Central memory CD8-positive, alpha-beta T cell (primary cell): Measurements from ENCODE around the gene ITPR1.

ENCODE experiments used
- ATAC-seq: fragments of 150-1000 bp; cut with Tn5 transposase; replicated peaks from 2 replicates; pipeline ENCODE4 v1.10.0; 2022; ENCODE audit warnings: mild to moderate bottlenecking, moderate FRiP score, moderate number of reproducible peaks; ENCODE audit not compliant: poor library complexity, severe bottlenecking; ENCODE audit errors: extremely low read depth
- DNase-seq, 2 donors: peaks; one replicate each; pipeline ENCODE4 v3.0.0; 2021; ENCODE audit warnings: low spot score in 2 of 2
- H3K27ac Mint-ChIP-seq: one replicate; pipeline ENCODE4 v1.8.0; 2022; ENCODE audit warnings: low read depth, mild to moderate bottlenecking, moderate library complexity, mixed read lengths
- H3K27me3 Mint-ChIP-seq: one replicate; pipeline ENCODE4 v1.8.0; 2022; ENCODE audit warnings: mixed read lengths
- H3K36me3 Mint-ChIP-seq: one replicate; pipeline ENCODE4 v1.8.0; 2022; ENCODE audit warnings: mild to moderate bottlenecking, moderate library complexity, mixed read lengths; ENCODE audit not compliant: insufficient read depth
- H3K4me1 Mint-ChIP-seq: one replicate; pipeline ENCODE4 v1.8.0; 2022; ENCODE audit warnings: mixed read lengths
- H3K4me3 Mint-ChIP-seq: one replicate; pipeline ENCODE4 v1.8.0; 2022; ENCODE audit warnings: mild to moderate bottlenecking, moderate library complexity, mixed read lengths
- H3K9me3 Mint-ChIP-seq: one replicate; pipeline ENCODE4 v1.8.0; 2022; ENCODE audit warnings: mixed read lengths

Gene ITPR1

GRCh38 chr3:4515916-4516579 is 22.9 kb downstream of the ITPR1 start:
- ATAC-seq (no peak), DNase-seq (no peak)
- Mint-ChIP-seq H3K27ac (peak overlapping the region; percentile 38), H3K4me1 (peaks cover 25% of the 10 kb centered on the region), H3K36me3 (peaks cover 2% of the 10 kb centered on the region), H3K27me3 (no peaks in the 10 kb centered on the region), H3K4me3 (no peak overlapping the region), H3K9me3 (no peaks in the 10 kb centered on the region)

- no peak for ATAC-seq
- Mint-ChIP-seq H3K4me1 (peaks cover 25% of the 10 kb centered on the region), H3K4me3 (no peak overlapping the region), H3K9me3 (no peaks in the 10 kb centered on the region), H3K27me3 (no peaks in the 10 kb centered on the region), H3K27ac (peak overlapping the region; percentile 92), H3K36me3 (peaks cover 3% of the 10 kb centered on the region)
- no peak for DNase-seq
These were observed 23.9 kb downstream of the ITPR1 start for GRCh38 chr3:4517093-4517492.

GRCh38 chr3:4517643-4518311 is 24.6 kb downstream of the ITPR1 start:
- peaks cover 25% of the 10 kb centered on the region for H3K4me1 Mint-ChIP-seq
- ATAC-seq (no peak), DNase-seq (no peak)
- H3K36me3 Mint-ChIP-seq, result peaks cover 3% of the 10 kb centered on the region
- H3K9me3 Mint-ChIP-seq, result no peaks in the 10 kb centered on the region
- H3K27me3 Mint-ChIP-seq, result no peaks in the 10 kb centered on the region
- peak overlapping the region; percentile 92 for H3K27ac Mint-ChIP-seq
- H3K4me3 Mint-ChIP-seq, result no peak overlapping the region

GRCh38 chr3:4520033-4520816 is 27.1 kb downstream of the ITPR1 start:
- DNase-seq (no peak), ATAC-seq (no peak)
- H3K36me3 Mint-ChIP-seq, result peaks cover 7% of the 10 kb centered on the region
- no peaks in the 10 kb centered on the region for H3K27me3 Mint-ChIP-seq
- H3K4me3 Mint-ChIP-seq, result no peak overlapping the region
- H3K9me3 Mint-ChIP-seq, result no peaks in the 10 kb centered on the region
- H3K27ac Mint-ChIP-seq, result peak overlapping the region; percentile 92
- peaks cover 36% of the 10 kb centered on the region for H3K4me1 Mint-ChIP-seq

GRCh38 chr3:4522947-4523346 is 29.8 kb downstream of the ITPR1 start:
- no peak overlapping the region for H3K27ac Mint-ChIP-seq
- H3K27me3 Mint-ChIP-seq, result no peaks in the 10 kb centered on the region
- DNase-seq (no peak), ATAC-seq (no peak)
- H3K4me1 Mint-ChIP-seq, result peaks cover 37% of the 10 kb centered on the region
- no peak overlapping the region for H3K4me3 Mint-ChIP-seq
- no peaks in the 10 kb centered on the region for H3K9me3 Mint-ChIP-seq
- peaks cover 6% of the 10 kb centered on the region for H3K36me3 Mint-ChIP-seq

- Mint-ChIP-seq H3K27ac (no peak overlapping the region), H3K4me3 (no peak overlapping the region), H3K36me3 (peaks cover 8% of the 10 kb centered on the region), H3K27me3 (no peaks in the 10 kb centered on the region), H3K9me3 (no peaks in the 10 kb centered on the region), H3K4me1 (peaks cover 27% of the 10 kb centered on the region)
- DNase-seq, result no peak
- no peak for ATAC-seq
These were observed 30.9 kb downstream of the ITPR1 start for GRCh38 chr3:4523710-4524698.

GRCh38 chr3:4525560-4526223 is 32.5 kb downstream of the ITPR1 start:
- H3K4me1 Mint-ChIP-seq, result peaks cover 24% of the 10 kb centered on the region
- DNase-seq, result no peak
- H3K36me3 Mint-ChIP-seq, result peaks cover 8% of the 10 kb centered on the region

GRCh38 chr3:4528320-4528719 is 35.2 kb downstream of the ITPR1 start:
- Mint-ChIP-seq H3K4me1 (peaks cover 34% of the 10 kb centered on the region), H3K27ac (no peak overlapping the region), H3K27me3 (no peaks in the 10 kb centered on the region), H3K4me3 (no peak overlapping the region), H3K36me3 (peaks cover 6% of the 10 kb centered on the region), H3K9me3 (no peaks in the 10 kb centered on the region)
- no peak for DNase-seq
- ATAC-seq, result no peak

More at GRCh38 chr3:4525560-4526223, 32.5 kb downstream of the ITPR1 start:
- Mint-ChIP-seq H3K27ac (no peak overlapping the region), H3K4me3 (no peak overlapping the region), H3K27me3 (no peaks in the 10 kb centered on the region), H3K9me3 (no peaks in the 10 kb centered on the region)
- no peak for ATAC-seq

GRCh38 chr3:4528819-4529600 is 35.9 kb downstream of the ITPR1 start:
- Mint-ChIP-seq H3K9me3 (no peaks in the 10 kb centered on the region), H3K4me1 (peaks cover 32% of the 10 kb centered on the region)

GRCh38 chr3:4529876-4530588 is 36.9 kb downstream of the ITPR1 start:
- Mint-ChIP-seq H3K36me3 (peaks cover 2% of the 10 kb centered on the region), H3K27ac (no peak overlapping the region), H3K4me3 (no peak overlapping the region), H3K27me3 (no peaks in the 10 kb centered on the region), H3K4me1 (peaks cover 34% of the 10 kb centered on the region), H3K9me3 (no peaks in the 10 kb centered on the region)
- ATAC-seq, result no peak
- no peak for DNase-seq

More at GRCh38 chr3:4528819-4529600, 35.9 kb downstream of the ITPR1 start:
- Mint-ChIP-seq H3K27ac (no peak overlapping the region), H3K4me3 (no peak overlapping the region), H3K36me3 (peaks cover 4% of the 10 kb centered on the region), H3K27me3 (no peaks in the 10 kb centered on the region)
- DNase-seq (no peak), ATAC-seq (no peak)
